Fibroblast of lung (primary cell): ENCODE measurements around the gene ADAMTS16. TPM values are rescaled to one million over a fixed set of nuclear protein-coding genes. Genes with fewer than 3 reads are reported as not detected.

Source experiments
- DNase-seq, 2 donors: peaks; one replicate each; pipeline versions ENCODE4 v3.0.0 to v3.0.0-alpha.2; 2010; ENCODE audit warnings: low read depth in 2 of 2
- H2AFZ ChIP-seq: 2 replicates; pipeline ENCODE4 v1.5.1; 2012; ENCODE audit warnings: low read length, control low read depth, inconsistent platforms
- H3K27ac ChIP-seq: 2 replicates; pipeline ENCODE4 v1.5.1; 2011; ENCODE audit warnings: low read length, control low read depth; ENCODE audit not compliant: insufficient read depth
- H3K27me3 ChIP-seq: 2 replicates; pipeline ENCODE4 v1.5.1; 2011; ENCODE audit warnings: mild to moderate bottlenecking, low read length; ENCODE audit not compliant: control insufficient read depth, insufficient read depth
- H3K36me3 ChIP-seq: 2 replicates; pipeline ENCODE4 v1.5.1; 2011; ENCODE audit warnings: low read length; ENCODE audit not compliant: control insufficient read depth, insufficient read depth
- H3K4me1 ChIP-seq: 2 replicates; pipeline ENCODE4 v1.5.1; 2011; ENCODE audit warnings: low read length; ENCODE audit not compliant: control insufficient read depth, insufficient read depth; ENCODE audit errors: extremely low read depth
- H3K4me2 ChIP-seq: 2 replicates; pipeline ENCODE4 v1.5.1; 2011; ENCODE audit warnings: low read length, control low read depth; ENCODE audit not compliant: insufficient read depth; ENCODE audit errors: extremely low read depth
- H3K4me3 ChIP-seq, 4 experiments: fragments of 200-600 bp in 1 of 4; sonication (generic) in 1 of 4; replicated peaks in 1 of 4; 2 replicates each; pipeline ENCODE4 v1.5.1; 2011 to 2016; ENCODE audit warnings: low read length in 4 of 4, low read depth in 3 of 4, mild to moderate bottlenecking in 3 of 4, control low read depth in 2 of 4, inconsistent platforms in 1 of 4, mixed read lengths in 1 of 4; ENCODE audit not compliant: insufficient read depth in 1 of 4; ENCODE audit errors: control extremely low read depth in 1 of 4
- H3K79me2 ChIP-seq: 2 replicates; pipeline ENCODE4 v1.5.1; 2012; ENCODE audit warnings: mild to moderate bottlenecking, low read length, inconsistent platforms; ENCODE audit not compliant: control insufficient read depth, insufficient read depth
- H3K9ac ChIP-seq: 2 replicates; pipeline ENCODE4 v1.5.1; 2011; ENCODE audit warnings: mild to moderate bottlenecking, low read length, control low read depth; ENCODE audit not compliant: insufficient read depth
- H3K9me3 ChIP-seq: 2 replicates; pipeline ENCODE4 v1.5.1; 2012; ENCODE audit warnings: low read depth, low read length; ENCODE audit not compliant: control insufficient read depth, insufficient read depth
- H4K20me1 ChIP-seq: 2 replicates; pipeline ENCODE4 v1.5.1; 2011; ENCODE audit warnings: low read length; ENCODE audit not compliant: control insufficient read depth, insufficient read depth; ENCODE audit errors: extremely low read depth
- EZH2 ChIP-seq: IDR thresholded peaks from 2 replicates; pipeline ENCODE4 v1.5.1; 2012; ENCODE audit warnings: low read length, control low read depth, mild to moderate bottlenecking; ENCODE audit errors: missing control alignments
- polyA plus RNA-seq, 2 donors: library from polyadenylated mRNA; depleted of rRNA in 1 of 2; stranded (reverse) in 1 of 2; unstranded in 1 of 2; fragments of >200 nt; gene quantifications; 2 replicates each; pipeline ENCODE4 v1.2.1, GENCODE V29; 2011 to 2012; ENCODE audit warnings: missing spikeins in 1 of 2
- total RNA-seq: library from RNA; depleted of rRNA; stranded (reverse); fragments of >200 nt; gene quantifications from 2 replicates; pipeline ENCODE4 v1.2.1, GENCODE V29; 2014
- TF ChIP-seq, protein P1 (sequence below), 2 donors: IDR thresholded peaks in 1 of 2; conservative IDR thresholded peaks in 1 of 2; 1 replicate in 1 of 2; 2 replicates in 1 of 2; pipeline ENCODE4 v1.5.1; 2011 to 2012; ENCODE audit warnings: low read length in 2 of 2, control low read depth in 1 of 2, inconsistent platforms in 1 of 2, low read depth in 1 of 2, mild to moderate bottlenecking in 1 of 2

ADAMTS16 gene
- total and polyA plus RNA-seq, 2 donors (not counting 1 experiment from before 2014, with no cell fraction given) = 0.06 to 0.17 TPM

DNA sequence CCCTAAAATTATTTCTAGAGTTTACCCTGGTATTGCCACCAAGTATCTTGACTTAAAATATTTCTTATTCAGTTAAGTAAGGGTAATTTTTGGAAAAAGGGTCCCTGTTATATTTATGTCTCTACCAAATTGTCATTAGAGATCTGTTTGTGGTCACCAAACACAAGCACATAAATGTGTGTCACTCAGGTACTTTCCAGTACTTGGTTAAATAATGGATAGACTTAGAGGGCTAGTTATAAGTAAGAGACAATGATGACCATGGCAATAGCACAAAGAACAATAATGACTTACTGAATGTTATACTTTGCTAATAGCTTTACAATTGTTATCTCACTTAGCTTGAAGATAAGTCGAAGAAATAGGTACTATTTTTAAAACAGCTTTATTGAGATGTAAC, 9.0 kb downstream of the ADAMTS16 start:
- no peak overlapping the region for H3K9ac ChIP-seq
- no peak overlapping the region for H3K4me2 ChIP-seq
- no peak for TF ChIP-seq EZH2
- TF ChIP-seq, protein P1, sequence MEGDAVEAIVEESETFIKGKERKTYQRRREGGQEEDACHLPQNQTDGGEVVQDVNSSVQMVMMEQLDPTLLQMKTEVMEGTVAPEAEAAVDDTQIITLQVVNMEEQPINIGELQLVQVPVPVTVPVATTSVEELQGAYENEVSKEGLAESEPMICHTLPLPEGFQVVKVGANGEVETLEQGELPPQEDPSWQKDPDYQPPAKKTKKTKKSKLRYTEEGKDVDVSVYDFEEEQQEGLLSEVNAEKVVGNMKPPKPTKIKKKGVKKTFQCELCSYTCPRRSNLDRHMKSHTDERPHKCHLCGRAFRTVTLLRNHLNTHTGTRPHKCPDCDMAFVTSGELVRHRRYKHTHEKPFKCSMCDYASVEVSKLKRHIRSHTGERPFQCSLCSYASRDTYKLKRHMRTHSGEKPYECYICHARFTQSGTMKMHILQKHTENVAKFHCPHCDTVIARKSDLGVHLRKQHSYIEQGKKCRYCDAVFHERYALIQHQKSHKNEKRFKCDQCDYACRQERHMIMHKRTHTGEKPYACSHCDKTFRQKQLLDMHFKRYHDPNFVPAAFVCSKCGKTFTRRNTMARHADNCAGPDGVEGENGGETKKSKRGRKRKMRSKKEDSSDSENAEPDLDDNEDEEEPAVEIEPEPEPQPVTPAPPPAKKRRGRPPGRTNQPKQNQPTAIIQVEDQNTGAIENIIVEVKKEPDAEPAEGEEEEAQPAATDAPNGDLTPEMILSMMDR (conservative IDR thresholded peaks at IDR 0.05 in 1 of 2, IDR thresholded peaks at IDR 0.05 in 1 of 2; ENCODE audit: low read depth in 1 of 2, low read length in 2 of 2) = no peak
- no peak for DNase-seq
- no peaks in the 10 kb centered on the region for H3K79me2 ChIP-seq
- H3K27ac ChIP-seq = no peak overlapping the region
- H3K4me1 ChIP-seq = no peaks in the 10 kb centered on the region
- H3K27me3 ChIP-seq = no peaks in the 10 kb centered on the region
- no peaks in the 10 kb centered on the region for H4K20me1 ChIP-seq
- H3K9me3 ChIP-seq = no peaks in the 10 kb centered on the region
- no peaks in the 10 kb centered on the region for H3K36me3 ChIP-seq
- H3K4me3 ChIP-seq = no peak overlapping the region
- H2AFZ ChIP-seq = no peak overlapping the region

- H3K4me1 ChIP-seq = no peaks in the 10 kb centered on the region
- no peaks in the 10 kb centered on the region for H3K9me3 ChIP-seq
- H3K27ac ChIP-seq = no peak overlapping the region
- H3K27me3 ChIP-seq = no peaks in the 10 kb centered on the region
- no peak overlapping the region for H3K4me3 ChIP-seq
- no peaks in the 10 kb centered on the region for H3K36me3 ChIP-seq
- H4K20me1 ChIP-seq = no peaks in the 10 kb centered on the region
- H3K79me2 ChIP-seq = no peaks in the 10 kb centered on the region
- no peak overlapping the region for H3K4me2 ChIP-seq
- DNase-seq = no peak
- H3K9ac ChIP-seq = no peak overlapping the region
- no peak overlapping the region for H2AFZ ChIP-seq
- TF ChIP-seq EZH2 = no peak
- TF ChIP-seq, protein P1 (conservative IDR thresholded peaks at IDR 0.05 in 1 of 2, IDR thresholded peaks at IDR 0.05 in 1 of 2; ENCODE audit: low read depth in 1 of 2, low read length in 2 of 2) = no peak
Observed at GRCh38 chr5:5150667-5151066, 10.5 kb downstream of the ADAMTS16 start.

- no peak for TF ChIP-seq EZH2
- TF ChIP-seq, protein P1 (conservative IDR thresholded peaks at IDR 0.05 in 1 of 2, IDR thresholded peaks at IDR 0.05 in 1 of 2; ENCODE audit: low read depth in 1 of 2, low read length in 2 of 2) = no peak
Observed at GRCh38 chr5:5154733-5155132, 14.6 kb downstream of the ADAMTS16 start.

More at GRCh38 chr5:5154733-5155132, 14.6 kb downstream of the ADAMTS16 start:
- DNase-seq = no peak
- H3K27me3 ChIP-seq = no peaks in the 10 kb centered on the region
- no peak overlapping the region for H3K9ac ChIP-seq
- H3K36me3 ChIP-seq = no peaks in the 10 kb centered on the region
- no peak overlapping the region for H3K4me2 ChIP-seq
- H3K4me1 ChIP-seq = no peaks in the 10 kb centered on the region
- H3K79me2 ChIP-seq = no peaks in the 10 kb centered on the region
- no peaks in the 10 kb centered on the region for H4K20me1 ChIP-seq
- no peaks in the 10 kb centered on the region for H3K9me3 ChIP-seq
- H3K27ac ChIP-seq = no peak overlapping the region
- no peak overlapping the region for H3K4me3 ChIP-seq
- H2AFZ ChIP-seq = no peak overlapping the region
